CD4-positive, alpha-beta T cell treated with Interleukin-6 at 100 ng/mL for 8 hours (primary cell): ENCODE measurements around the gene CHURC1.
"Not testable (repeated sequence)": the region's sequence is repeated elsewhere in the genome, so short reads cannot be mapped to it uniquely, and the experiment has no call there.

Source experiments
- DNase-seq: peaks from one replicate; pipeline ENCODE4 v3.0.0-alpha.2; 2020; ENCODE audit warnings: mixed read lengths, low spot score

Gene CHURC1

GRCh38 chr14:64910847-64911495, 3.3 kb upstream of the CHURC1 start:
- no peak for DNase-seq

- DNase-seq, result no peak
Observed at GRCh38 chr14:64912261-64912660, 2.0 kb upstream of the CHURC1 start.

- DNase-seq, result not testable (repeated sequence)
Observed at GRCh38 chr14:64913477-64913876, 778 bp upstream of the CHURC1 start.

GRCh38 chr14:64915029-64915424, 772 bp downstream of the CHURC1 start:
- no peak for DNase-seq

GRCh38 chr14:64915797-64916196, 1.5 kb downstream of the CHURC1 start:
- DNase-seq, result no peak

GRCh38 chr14:64918216-64918615, 4.0 kb downstream of the CHURC1 start:
- no peak for DNase-seq

- no peak for DNase-seq
Observed at GRCh38 chr14:64919215-64919614, 5.0 kb downstream of the CHURC1 start.

GRCh38 chr14:64919618-64920017, 5.4 kb downstream of the CHURC1 start:
- no peak for DNase-seq

- no peak for DNase-seq
Observed at GRCh38 chr14:64920465-64920864, 6.2 kb downstream of the CHURC1 start.

GRCh38 chr14:64923015-64923414, 8.8 kb downstream of the CHURC1 start:
- no peak for DNase-seq

- DNase-seq, result no peak
Observed at GRCh38 chr14:64926398-64926995, 12.2 kb downstream of the CHURC1 start.

GRCh38 chr14:64927031-64927430, 12.8 kb downstream of the CHURC1 start:
- no peak for DNase-seq

- peak; percentile 50 for DNase-seq
Observed at GRCh38 chr14:64928239-64929013, 14.2 kb downstream of the CHURC1 start.

GRCh38 chr14:64929014-64929359, 14.7 kb downstream of the CHURC1 start:
- DNase-seq, result no peak

GRCh38 chr14:64930085-64930843, 16.0 kb downstream of the CHURC1 start:
- DNase-seq, result no peak

GRCh38 chr14:64931123-64931522, 16.9 kb downstream of the CHURC1 start:
- no peak for DNase-seq

- no peak for DNase-seq
Observed at GRCh38 chr14:64932231-64932630, 18.0 kb downstream of the CHURC1 start.

- no peak for DNase-seq
Observed at GRCh38 chr14:64934338-64934929, 20.2 kb downstream of the CHURC1 start.

GRCh38 chr14:64935508-64935907, 21.3 kb downstream of the CHURC1 start:
- no peak for DNase-seq

GRCh38 chr14:64937171-64937820, 23.0 kb downstream of the CHURC1 start:
- DNase-seq, result no peak

- no peak for DNase-seq
Observed at GRCh38 chr14:64937821-64938193, 23.6 kb downstream of the CHURC1 start.
